Immature natural killer cell (primary cell): ENCODE measurements around the gene FAM98A. TPM values are rescaled to one million over a fixed set of nuclear protein-coding genes. Genes with fewer than 3 reads are reported as not detected.

Experiments
- DNase-seq, 3 donors: peaks; one replicate each; pipeline ENCODE4 v3.0.0; 2022; ENCODE audit warnings: mixed read lengths in 1 of 3
- H3K27ac Mint-ChIP-seq, 6 donors: one replicate each; pipeline ENCODE4 v1.8.0; 2020; ENCODE audit warnings: mixed read lengths in 6 of 6, mild to moderate bottlenecking in 5 of 6, inconsistent platforms in 4 of 6, moderate library complexity in 3 of 6
- H3K27me3 Mint-ChIP-seq, 3 donors: one replicate each; pipeline ENCODE4 v1.8.0; 2020 to 2021; ENCODE audit warnings: low read depth in 3 of 3, mild to moderate bottlenecking in 3 of 3, mixed read lengths in 3 of 3, moderate library complexity in 3 of 3, inconsistent platforms in 1 of 3
- H3K36me3 Mint-ChIP-seq, 3 donors: one replicate each; pipeline ENCODE4 v1.8.0; 2020; ENCODE audit warnings: mixed read lengths in 3 of 3, inconsistent platforms in 2 of 3, mild to moderate bottlenecking in 2 of 3
- H3K4me1 Mint-ChIP-seq, 2 donors: one replicate each; pipeline ENCODE4 v1.8.0; 2020; ENCODE audit warnings: inconsistent platforms in 2 of 2, mild to moderate bottlenecking in 2 of 2, mixed read lengths in 2 of 2, moderate library complexity in 1 of 2
- H3K4me3 Mint-ChIP-seq, 5 donors: one replicate each; pipeline ENCODE4 v1.8.0; 2020; ENCODE audit warnings: mild to moderate bottlenecking in 5 of 5, mixed read lengths in 5 of 5, inconsistent platforms in 3 of 5, moderate library complexity in 3 of 5
- H3K9me3 Mint-ChIP-seq, 6 donors: one replicate each; pipeline ENCODE4 v1.8.0; 2020; ENCODE audit warnings: mild to moderate bottlenecking in 6 of 6, mixed read lengths in 6 of 6, inconsistent platforms in 4 of 6, moderate library complexity in 3 of 6
- polyA plus RNA-seq, 3 donors: library from polyadenylated mRNA; unstranded; fragments of 300-500 nt; fragmentation: Illumina TruSeq; gene quantifications; one replicate each; pipeline ENCODE4 v1.2.3, GENCODE V29; 2021

Gene FAM98A
- polyA plus RNA-seq, 3 donors from 2014 or later, result 7.3 to 17.3 (median 7.7) TPM

DNA sequence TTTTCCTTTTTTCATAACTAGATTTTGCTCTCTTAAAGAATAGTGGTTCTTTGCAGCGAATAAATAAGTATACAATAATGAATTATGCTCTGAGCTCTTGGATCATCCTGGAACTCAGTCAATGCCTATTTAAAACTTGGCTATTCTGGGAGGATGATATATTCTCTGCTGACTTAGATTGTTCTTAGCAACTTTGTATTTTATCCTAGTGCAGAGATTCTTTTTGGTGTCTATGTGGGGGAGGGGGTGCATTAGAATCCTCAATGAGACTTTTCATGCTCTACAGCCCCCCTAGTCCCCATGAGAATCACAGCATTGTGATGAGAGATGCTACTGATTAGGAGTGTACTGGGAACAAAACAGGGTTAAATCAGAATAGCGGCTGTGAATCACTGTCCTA lies 8.8 kb upstream of the FAM98A start:
- H3K9me3 Mint-ChIP-seq, result peaks cover 0 to 6% (median 0%) of the 10 kb centered on the region in 6 donors
- no peak for DNase-seq
- no peak overlapping the region for H3K27ac Mint-ChIP-seq
- H3K4me1 Mint-ChIP-seq, result no peaks in the 10 kb centered on the region
- H3K4me3 Mint-ChIP-seq, result no peak overlapping the region
- peaks cover 0 to 2% (median 2%) of the 10 kb centered on the region in 3 donors for H3K27me3 Mint-ChIP-seq
- no peaks in the 10 kb centered on the region for H3K36me3 Mint-ChIP-seq

DNA sequence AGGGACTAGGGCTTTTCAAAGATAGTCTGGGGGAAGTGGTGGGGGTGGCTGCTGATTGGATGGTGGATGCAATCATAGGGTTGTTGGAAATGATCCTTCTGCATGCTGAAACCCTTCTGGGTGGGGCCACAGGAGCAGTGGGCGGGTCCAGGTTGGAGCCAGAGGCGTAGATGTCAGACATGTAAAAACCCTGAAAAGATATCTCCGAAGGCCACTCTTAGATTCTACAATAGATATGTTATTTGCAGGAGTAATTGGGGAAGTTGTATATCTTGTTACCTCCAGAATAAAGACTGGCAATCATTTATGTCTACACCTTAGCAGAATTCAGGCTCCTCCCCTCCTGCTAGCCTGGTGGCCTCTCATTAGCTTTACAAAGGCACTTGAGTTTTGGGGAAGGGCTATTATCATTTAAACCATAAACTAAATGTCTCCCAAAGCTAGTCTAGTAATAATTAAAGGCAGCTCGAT lies 8.2 kb upstream of the FAM98A start:
- no peak for DNase-seq
- Mint-ChIP-seq H3K27me3 (peaks cover 0 to 2% (median under 1%) of the 10 kb centered on the region in 3 donors), H3K4me3 (no peak overlapping the region)

DNA sequence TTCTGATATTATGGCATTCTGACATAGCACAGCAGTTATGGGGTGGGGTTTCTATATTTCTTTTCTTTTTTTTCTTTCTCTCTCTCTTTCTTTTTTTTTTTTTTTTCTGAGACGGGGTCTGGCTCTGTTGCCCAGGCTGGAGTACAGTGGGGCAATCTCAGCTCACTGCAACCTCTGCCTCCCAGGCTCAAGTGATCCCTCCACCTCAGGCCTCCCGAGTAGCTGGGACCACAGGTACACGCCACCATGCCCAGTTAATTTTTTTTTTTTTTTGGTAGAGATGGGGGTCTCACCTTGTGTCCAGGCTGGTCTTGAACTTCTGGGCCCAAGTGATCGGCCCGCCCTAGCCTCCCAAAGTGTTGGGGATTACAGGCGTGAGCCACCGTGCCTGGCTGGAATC lies 7.5 kb upstream of the FAM98A start:
- Mint-ChIP-seq H3K4me3 (no peak overlapping the region), H3K4me1 (no peaks in the 10 kb centered on the region), H3K27ac (no peak overlapping the region), H3K36me3 (no peaks in the 10 kb centered on the region), H3K9me3 (peaks cover 0 to 6% (median 0%) of the 10 kb centered on the region in 6 donors), H3K27me3 (peaks cover 0 to 2% (median 0%) of the 10 kb centered on the region in 3 donors)
- no peak for DNase-seq

More for the DNA sequence above, 8.2 kb upstream of the FAM98A start:
- no peaks in the 10 kb centered on the region for H3K36me3 Mint-ChIP-seq
- H3K27ac Mint-ChIP-seq, result no peak overlapping the region
- H3K4me1 Mint-ChIP-seq, result no peaks in the 10 kb centered on the region
- H3K9me3 Mint-ChIP-seq, result peaks cover 0 to 6% (median 0%) of the 10 kb centered on the region in 6 donors

DNA sequence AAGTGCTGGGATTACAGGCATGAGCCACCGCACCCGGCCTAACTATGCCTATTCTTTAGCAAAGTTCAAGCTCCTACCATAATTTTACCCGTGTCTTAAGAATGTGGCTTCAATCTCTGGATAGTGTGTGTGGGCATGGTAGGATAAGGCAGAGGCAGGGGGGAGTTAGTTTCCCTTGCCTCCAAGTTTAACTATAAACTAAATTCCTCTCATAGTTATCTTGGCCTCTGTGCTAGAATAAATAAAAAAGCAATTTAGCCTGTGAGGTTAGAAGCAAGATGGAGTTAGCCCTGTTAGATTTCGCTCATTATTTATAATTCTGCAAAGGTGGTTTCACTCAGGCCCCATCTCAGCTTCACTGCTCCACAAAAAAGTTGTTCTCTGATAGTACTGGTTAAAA lies 7.0 kb upstream of the FAM98A start:
- Mint-ChIP-seq H3K27ac (no peak overlapping the region), H3K4me3 (no peak overlapping the region), H3K4me1 (no peaks in the 10 kb centered on the region), H3K27me3 (peaks cover 0 to 2% (median 0%) of the 10 kb centered on the region in 3 donors), H3K9me3 (peaks cover 0 to 3% (median 0%) of the 10 kb centered on the region in 6 donors), H3K36me3 (no peaks in the 10 kb centered on the region)
- DNase-seq, result no peak

DNA sequence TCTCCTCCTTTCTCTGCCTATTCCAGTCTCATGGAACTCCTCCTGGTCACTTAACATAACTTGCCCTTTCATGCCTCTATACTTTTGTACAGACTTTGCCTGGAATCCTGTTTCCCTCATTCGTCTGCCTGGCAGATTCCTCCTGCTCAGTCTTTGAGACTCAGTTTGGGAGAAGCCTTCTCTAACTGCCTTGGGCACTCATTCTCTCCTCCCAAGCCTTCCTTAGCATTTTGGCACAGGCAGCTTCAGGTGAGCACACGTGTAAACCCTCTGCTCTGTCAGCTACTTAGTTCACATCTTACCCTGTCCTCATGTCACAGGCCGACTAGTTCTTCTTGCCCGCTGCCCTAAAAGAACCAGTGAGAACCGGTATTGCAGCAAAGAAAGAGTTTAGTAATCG lies 6.0 kb upstream of the FAM98A start:
- H3K4me1 Mint-ChIP-seq, result peaks cover under 1 to 2% of the 10 kb centered on the region in 2 donors
- DNase-seq, result no peak
- no peaks in the 10 kb centered on the region for H3K36me3 Mint-ChIP-seq
- peaks cover 0 to 3% (median 0%) of the 10 kb centered on the region in 6 donors for H3K9me3 Mint-ChIP-seq
- H3K4me3 Mint-ChIP-seq, result no peak overlapping the region
- no peak overlapping the region for H3K27ac Mint-ChIP-seq
- peaks cover 0 to under 1% (median 0%) of the 10 kb centered on the region in 3 donors for H3K27me3 Mint-ChIP-seq

DNA sequence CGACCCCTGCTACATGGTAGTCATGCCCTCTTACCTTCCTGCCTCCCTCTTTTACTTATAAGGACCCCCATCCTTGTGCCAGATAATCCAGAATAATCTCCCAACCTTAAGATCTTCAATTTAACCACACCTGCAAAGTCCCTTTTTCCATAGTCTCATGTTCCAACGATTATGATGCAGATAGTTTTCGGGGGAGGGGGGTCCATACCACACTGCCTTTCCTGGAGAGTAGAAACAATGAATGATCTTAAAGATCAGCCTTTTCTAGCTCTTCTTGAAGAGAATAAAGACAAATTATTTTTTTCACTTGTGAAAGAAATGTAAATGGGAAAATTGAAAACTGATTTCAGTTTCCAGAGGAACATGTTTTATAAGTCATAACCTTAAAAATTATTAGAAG lies 4.3 kb upstream of the FAM98A start:
- peaks cover 17 to 18% of the 10 kb centered on the region in 2 donors for H3K4me1 Mint-ChIP-seq

DNA sequence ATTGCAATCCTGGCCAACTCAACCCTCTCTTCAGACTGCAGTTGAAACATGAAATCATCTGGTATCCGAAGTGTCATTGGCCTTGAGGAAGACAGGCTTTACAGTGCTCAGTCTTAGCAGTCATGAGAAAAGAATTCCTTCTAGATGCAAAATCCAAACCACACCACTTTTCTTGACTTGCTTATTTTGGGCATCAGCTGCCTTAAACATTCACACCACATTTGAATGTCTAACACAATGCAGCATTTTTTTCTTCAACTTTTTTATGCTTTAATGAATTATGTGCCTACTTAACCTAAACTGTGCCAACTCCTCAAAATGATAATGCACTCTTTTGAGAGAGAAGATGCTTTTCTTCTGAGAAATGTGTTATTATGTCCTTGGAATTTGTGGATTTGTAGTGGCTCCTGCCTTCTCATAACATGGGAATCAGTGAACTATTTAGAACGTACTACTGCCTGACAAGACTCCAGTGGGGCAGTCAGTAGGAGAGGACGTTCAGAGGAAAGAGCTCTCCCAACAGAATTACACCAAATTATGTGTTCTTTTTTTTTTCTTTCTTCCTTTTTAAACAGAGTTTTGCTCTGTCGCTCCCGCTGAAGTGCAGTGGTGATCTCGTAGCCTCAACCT lies 3.2 kb upstream of the FAM98A start:
- Mint-ChIP-seq H3K36me3 (no peaks in the 10 kb centered on the region), H3K27me3 (peaks cover 6 to 10% (median 8%) of the 10 kb centered on the region in 3 donors), H3K4me1 (peaks cover 25 to 29% of the 10 kb centered on the region in 2 donors), H3K4me3 (no peak overlapping the region), H3K9me3 (peaks cover 0 to 3% (median 0%) of the 10 kb centered on the region in 6 donors), H3K27ac (no peak overlapping the region)
- DNase-seq, result no peak

More for the DNA sequence above, 4.3 kb upstream of the FAM98A start:
- H3K9me3 Mint-ChIP-seq, result peaks cover 0 to 3% (median 0%) of the 10 kb centered on the region in 6 donors
- DNase-seq, result no peak
- H3K27me3 Mint-ChIP-seq, result peaks cover 6 to 10% (median 8%) of the 10 kb centered on the region in 3 donors
- no peak overlapping the region for H3K27ac Mint-ChIP-seq
- H3K36me3 Mint-ChIP-seq, result no peaks in the 10 kb centered on the region
- no peak overlapping the region for H3K4me3 Mint-ChIP-seq

DNA sequence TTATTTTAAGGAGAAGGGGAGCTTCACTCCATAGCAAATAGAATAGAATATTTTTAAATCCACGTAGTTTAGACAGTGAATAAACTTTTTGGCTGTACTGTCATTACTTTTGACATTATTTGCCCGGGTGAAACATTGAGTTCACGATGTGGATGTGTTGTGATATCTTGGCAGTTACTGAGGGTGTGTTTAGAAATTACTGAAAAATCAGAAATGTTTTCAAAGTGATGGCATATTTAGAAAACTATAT lies 769 bp upstream of the FAM98A start:
- H3K27ac Mint-ChIP-seq, result peak overlapping the region; percentile 80 to 97 (median 94)
- H3K4me1 Mint-ChIP-seq, result peaks cover 32 to 42% of the 10 kb centered on the region in 2 donors
- peaks cover 0 to 3% (median 0%) of the 10 kb centered on the region in 6 donors for H3K9me3 Mint-ChIP-seq
- H3K36me3 Mint-ChIP-seq, result peaks cover under 1 to 6% (median 2%) of the 10 kb centered on the region in 3 donors
- no peak for DNase-seq
- peaks cover 6 to 10% (median 8%) of the 10 kb centered on the region in 3 donors for H3K27me3 Mint-ChIP-seq
- H3K4me3 Mint-ChIP-seq, result peak overlapping the region; percentile 96 to 100 (median 98)

DNA sequence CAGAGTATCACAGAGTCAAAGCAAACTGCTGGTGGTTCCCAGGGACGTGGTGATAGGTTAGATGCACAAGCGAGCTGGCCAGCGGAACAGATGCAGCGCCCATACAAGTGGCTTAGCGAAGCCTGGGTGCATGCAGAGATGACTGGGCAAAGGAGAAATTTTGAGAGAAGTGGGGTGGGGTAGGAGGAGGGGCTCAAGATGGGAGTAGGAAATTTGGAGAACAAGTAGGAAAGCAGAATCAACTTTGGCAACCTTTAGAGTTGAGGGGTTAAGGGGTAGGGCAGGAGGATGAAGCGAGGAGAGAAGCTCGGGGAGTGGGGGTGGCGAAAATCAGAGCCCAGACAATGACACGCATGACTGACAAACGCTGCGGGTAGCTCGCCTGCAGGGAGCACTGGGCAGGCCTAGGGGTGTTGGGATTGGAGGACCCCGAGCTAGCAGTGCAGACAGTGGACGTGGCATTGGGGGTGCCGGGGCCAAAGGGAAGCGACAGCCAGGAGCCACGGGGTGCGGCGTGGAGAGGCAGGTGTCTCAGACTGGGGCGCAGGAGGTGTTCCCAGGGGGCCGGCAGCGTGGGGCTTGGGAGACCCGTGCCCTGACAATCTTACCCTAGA lies 431 bp downstream of the FAM98A start:
- peaks cover 4 to 13% (median 10%) of the 10 kb centered on the region in 3 donors for H3K36me3 Mint-ChIP-seq
- H3K4me3 Mint-ChIP-seq, result peak overlapping the region; percentile 96 to 100 (median 98)
- peaks cover 6 to 10% (median 8%) of the 10 kb centered on the region in 3 donors for H3K27me3 Mint-ChIP-seq
- peaks cover 0 to 3% (median 0%) of the 10 kb centered on the region in 6 donors for H3K9me3 Mint-ChIP-seq
- DNase-seq, result no peak
- peaks cover 34 to 46% of the 10 kb centered on the region in 2 donors for H3K4me1 Mint-ChIP-seq
- H3K27ac Mint-ChIP-seq, result peak overlapping the region; percentile 80 to 97 (median 94)

DNA sequence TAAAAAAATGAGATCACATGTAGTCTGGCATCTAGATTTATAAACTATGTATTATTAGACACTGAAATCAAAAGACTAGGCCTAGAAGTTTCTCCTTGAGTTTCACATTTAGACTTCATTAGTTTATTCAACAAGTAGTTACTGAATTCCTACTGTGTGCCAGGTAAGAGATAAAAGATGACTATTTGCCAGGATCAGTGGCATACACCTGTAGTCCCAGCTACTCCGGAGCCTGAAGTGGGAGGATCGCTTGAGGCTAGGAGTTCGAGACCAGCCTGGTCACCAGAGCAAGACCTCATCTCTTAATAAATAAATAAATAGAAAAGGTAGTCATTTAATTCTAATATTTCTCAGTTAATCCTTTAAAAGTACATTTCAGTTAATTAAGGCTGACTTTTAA lies 2.1 kb downstream of the FAM98A start:
- peak overlapping the region in 4 of 5 donors; percentile 17 to 100 (median 35) for H3K4me3 Mint-ChIP-seq
- peaks cover 34 to 46% of the 10 kb centered on the region in 2 donors for H3K4me1 Mint-ChIP-seq
- peaks cover 11 to 23% (median 16%) of the 10 kb centered on the region in 3 donors for H3K36me3 Mint-ChIP-seq
- H3K27ac Mint-ChIP-seq, result peak overlapping the region in 2 of 6 donors; percentile 22 to 80
- peaks cover 6 to 10% (median 8%) of the 10 kb centered on the region in 3 donors for H3K27me3 Mint-ChIP-seq
- DNase-seq, result no peak
- H3K9me3 Mint-ChIP-seq, result no peaks in the 10 kb centered on the region

DNA sequence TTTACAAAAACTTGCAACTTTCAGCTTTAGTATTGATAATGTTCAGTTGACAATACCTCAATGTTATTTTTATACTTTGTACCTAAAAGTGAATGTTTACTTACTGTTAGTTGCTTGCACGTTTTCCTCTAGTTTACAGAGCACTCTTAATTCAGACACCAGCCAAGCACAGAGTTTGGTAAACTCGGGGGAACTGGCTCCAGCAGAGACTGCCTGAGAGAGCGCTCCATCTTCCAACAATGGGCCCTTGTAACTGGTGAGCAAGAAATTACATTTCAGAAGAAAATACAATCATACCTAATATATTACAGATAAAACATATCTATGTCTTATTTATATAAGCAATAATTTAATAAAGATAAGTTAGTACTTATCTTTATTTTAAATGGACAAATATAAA lies 3.7 kb downstream of the FAM98A start:
- Mint-ChIP-seq H3K9me3 (no peaks in the 10 kb centered on the region), H3K27me3 (peaks cover 6 to 10% (median 8%) of the 10 kb centered on the region in 3 donors), H3K36me3 (peaks cover 16 to 24% (median 21%) of the 10 kb centered on the region in 3 donors), H3K27ac (no peak overlapping the region), H3K4me1 (peaks cover 34 to 46% of the 10 kb centered on the region in 2 donors), H3K4me3 (no peak overlapping the region)
- no peak for DNase-seq

DNA sequence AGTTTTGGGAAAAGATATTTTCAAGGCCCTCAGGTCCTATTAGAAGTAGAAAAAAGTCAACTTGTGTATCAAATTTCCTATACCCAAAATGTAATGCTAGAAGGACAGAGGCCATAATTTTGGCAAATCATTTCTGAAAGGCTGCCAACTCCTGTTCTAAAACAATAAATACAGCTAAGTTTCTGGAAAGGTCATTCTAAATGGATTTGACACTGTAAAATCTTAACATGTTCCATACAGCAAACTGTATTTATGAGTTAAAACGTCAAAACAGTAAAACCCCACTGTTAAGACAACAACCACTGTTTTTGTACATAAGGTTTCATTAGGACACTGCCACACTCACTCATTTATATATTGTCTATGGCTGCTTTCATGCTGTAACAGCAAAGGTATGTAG lies 9.7 kb downstream of the FAM98A start:
- DNase-seq, result no peak
- Mint-ChIP-seq H3K4me3 (no peak overlapping the region), H3K9me3 (no peaks in the 10 kb centered on the region), H3K36me3 (peaks cover 11 to 38% (median 31%) of the 10 kb centered on the region in 3 donors), H3K27me3 (peaks cover 0 to 2% (median 1%) of the 10 kb centered on the region in 3 donors), H3K4me1 (no peaks in the 10 kb centered on the region), H3K27ac (no peak overlapping the region)

DNA sequence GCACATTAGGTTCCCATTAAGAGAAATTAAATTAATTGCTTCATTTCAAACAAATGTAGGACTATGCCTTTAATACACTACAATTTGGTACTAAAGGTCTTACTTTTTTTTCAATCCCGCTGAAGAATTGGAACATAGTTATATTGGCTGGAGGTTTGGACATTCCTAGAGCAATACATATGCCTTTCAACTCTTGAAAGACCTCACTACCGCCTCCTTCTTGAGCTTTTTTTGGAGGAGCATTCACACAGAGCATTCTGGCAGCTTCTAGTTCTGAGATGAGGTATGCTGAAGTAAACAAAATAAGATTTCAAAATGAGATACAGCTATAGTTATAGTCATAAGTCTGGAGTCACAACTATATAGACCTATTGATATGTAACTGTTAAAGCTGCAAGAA lies 10.9 kb downstream of the FAM98A start:
- no peak for DNase-seq
- no peaks in the 10 kb centered on the region for H3K4me1 Mint-ChIP-seq
- no peaks in the 10 kb centered on the region for H3K9me3 Mint-ChIP-seq
- peaks cover 0 to 2% (median 1%) of the 10 kb centered on the region in 3 donors for H3K27me3 Mint-ChIP-seq
- H3K27ac Mint-ChIP-seq, result no peak overlapping the region
- peaks cover 5 to 36% (median 36%) of the 10 kb centered on the region in 3 donors for H3K36me3 Mint-ChIP-seq
- H3K4me3 Mint-ChIP-seq, result no peak overlapping the region

DNA sequence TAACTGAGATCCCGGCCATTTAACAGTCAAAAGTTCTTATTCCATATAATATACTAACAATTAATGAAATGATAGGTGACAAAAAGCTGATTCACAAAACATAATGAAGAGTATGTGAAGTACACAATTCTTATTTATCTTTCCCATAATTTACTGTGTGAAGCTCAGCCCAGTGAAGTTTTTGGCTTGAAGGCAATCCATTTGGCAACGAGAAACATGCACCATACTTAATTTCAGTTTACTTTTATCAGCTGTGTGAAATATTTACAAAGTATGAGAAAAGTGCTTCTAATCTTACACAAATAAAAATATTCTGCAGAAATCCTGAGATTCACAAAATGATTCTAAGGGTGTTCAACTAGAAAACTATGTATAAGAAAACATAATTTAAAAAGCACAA lies 12.3 kb downstream of the FAM98A start:
- no peak for DNase-seq
- Mint-ChIP-seq H3K27me3 (peaks cover 0 to 2% (median 1%) of the 10 kb centered on the region in 3 donors), H3K4me1 (no peaks in the 10 kb centered on the region), H3K9me3 (no peaks in the 10 kb centered on the region), H3K36me3 (peaks cover 11 to 35% (median 34%) of the 10 kb centered on the region in 3 donors), H3K4me3 (no peak overlapping the region), H3K27ac (no peak overlapping the region)
